Mesothelial cell of epicardium (in vitro differentiated cells): Measurements from ENCODE around the gene SEMA5A. TPM values are rescaled to one million over a fixed set of nuclear protein-coding genes. Genes with fewer than 3 reads are reported as not detected.

ENCODE experiments used
- DNase-seq, 2 experiments: peaks; one replicate each; pipeline ENCODE4 v3.0.0; 2021; ENCODE audit warnings: low spot score in 2 of 2; ENCODE audit not compliant: unreplicated experiment in 2 of 2
- H3K27ac Mint-ChIP-seq: 2 replicates; pipeline ENCODE4 v1.8.0; 2021; ENCODE audit warnings: mixed read lengths
- H3K27me3 Mint-ChIP-seq: 2 replicates; pipeline ENCODE4 v1.8.0; 2021; ENCODE audit warnings: low read depth, mixed read lengths
- H3K36me3 Mint-ChIP-seq: 2 replicates; pipeline ENCODE4 v1.8.0; 2021; ENCODE audit warnings: mixed read lengths
- H3K4me1 Mint-ChIP-seq: 2 replicates; pipeline ENCODE4 v1.8.0; 2021; ENCODE audit warnings: mixed read lengths
- H3K4me3 Mint-ChIP-seq: 2 replicates; pipeline ENCODE4 v1.8.0; 2021; ENCODE audit warnings: mild to moderate bottlenecking, moderate library complexity, mixed read lengths
- H3K9me3 Mint-ChIP-seq: 2 replicates; pipeline ENCODE4 v1.8.0; 2021; ENCODE audit warnings: mixed read lengths
- total RNA-seq: library from RNA; stranded (reverse); gene quantifications from 3 replicates; pipeline ENCODE4 v1.2.1, GENCODE V29; 2021
- TF ChIP-seq, protein P1 (sequence below): fragments of 200-600 bp; sonication (generic); IDR thresholded peaks from one replicate; pipeline ENCODE4 v1.5.0; 2021; ENCODE audit warnings: antibody characterized with exemption; ENCODE audit not compliant: unreplicated experiment

Gene SEMA5A
- total RNA-seq, 1 donor from 2014 or later = 26.7 TPM

DNA sequence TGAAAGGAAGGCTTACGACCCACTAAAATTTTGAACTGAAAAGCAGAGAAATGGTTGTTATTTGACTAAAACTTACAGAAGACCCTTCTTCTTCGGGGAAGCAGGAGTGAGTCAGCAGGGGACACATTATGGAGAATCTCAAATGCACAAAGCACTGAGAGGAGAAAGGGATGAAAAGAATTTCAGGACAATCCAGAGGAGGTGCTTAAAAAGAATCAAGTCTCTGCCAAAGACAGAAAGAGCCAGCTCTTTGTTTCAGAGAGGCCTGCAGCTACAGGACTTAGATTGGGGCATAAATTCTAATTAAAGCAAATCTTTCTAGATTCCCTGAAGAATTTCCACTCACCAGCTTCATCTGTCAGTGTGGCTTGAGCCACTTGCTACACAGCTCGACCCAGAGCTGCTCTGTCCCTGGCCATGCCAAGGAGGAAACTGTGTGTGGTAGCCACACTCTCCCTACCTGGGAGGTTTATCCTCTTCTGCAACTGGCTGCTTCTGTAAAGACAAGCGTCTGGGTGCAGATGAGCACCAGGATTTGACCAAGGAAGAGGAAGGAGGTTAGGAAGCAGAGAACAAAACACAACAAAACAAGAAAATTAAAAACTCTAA, 89.9 kb downstream of the SEMA5A start:
- DNase-seq = no peak
- Mint-ChIP-seq H3K4me3 (no peak overlapping the region), H3K27me3 (no peaks in the 10 kb centered on the region), H3K4me1 (peaks cover 32% of the 10 kb centered on the region), H3K36me3 (peaks cover 6% of the 10 kb centered on the region), H3K27ac (peak overlapping the region; percentile 93), H3K9me3 (peaks cover 15% of the 10 kb centered on the region)
- TF ChIP-seq, protein P1, sequence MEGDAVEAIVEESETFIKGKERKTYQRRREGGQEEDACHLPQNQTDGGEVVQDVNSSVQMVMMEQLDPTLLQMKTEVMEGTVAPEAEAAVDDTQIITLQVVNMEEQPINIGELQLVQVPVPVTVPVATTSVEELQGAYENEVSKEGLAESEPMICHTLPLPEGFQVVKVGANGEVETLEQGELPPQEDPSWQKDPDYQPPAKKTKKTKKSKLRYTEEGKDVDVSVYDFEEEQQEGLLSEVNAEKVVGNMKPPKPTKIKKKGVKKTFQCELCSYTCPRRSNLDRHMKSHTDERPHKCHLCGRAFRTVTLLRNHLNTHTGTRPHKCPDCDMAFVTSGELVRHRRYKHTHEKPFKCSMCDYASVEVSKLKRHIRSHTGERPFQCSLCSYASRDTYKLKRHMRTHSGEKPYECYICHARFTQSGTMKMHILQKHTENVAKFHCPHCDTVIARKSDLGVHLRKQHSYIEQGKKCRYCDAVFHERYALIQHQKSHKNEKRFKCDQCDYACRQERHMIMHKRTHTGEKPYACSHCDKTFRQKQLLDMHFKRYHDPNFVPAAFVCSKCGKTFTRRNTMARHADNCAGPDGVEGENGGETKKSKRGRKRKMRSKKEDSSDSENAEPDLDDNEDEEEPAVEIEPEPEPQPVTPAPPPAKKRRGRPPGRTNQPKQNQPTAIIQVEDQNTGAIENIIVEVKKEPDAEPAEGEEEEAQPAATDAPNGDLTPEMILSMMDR = no peak

DNA sequence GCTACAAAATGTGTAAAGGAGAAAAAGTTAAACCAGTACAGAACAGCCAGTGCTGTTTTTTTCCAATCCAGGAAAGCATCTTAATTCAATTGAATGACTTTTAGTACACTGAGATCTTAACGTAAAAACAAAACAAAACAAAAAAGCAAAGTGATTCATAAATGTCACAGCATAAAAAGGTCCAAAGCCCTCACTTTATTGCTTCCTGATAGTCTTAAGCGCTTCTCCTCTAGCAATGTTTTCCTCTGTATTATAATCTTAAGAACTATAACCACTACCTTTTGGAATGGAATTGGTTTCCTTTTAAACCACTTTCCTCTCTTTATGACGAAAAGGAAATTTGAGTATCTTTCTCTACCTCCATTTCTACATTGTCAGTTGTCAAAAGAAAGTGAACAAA, 91.4 kb downstream of the SEMA5A start:
- peaks cover 41% of the 10 kb centered on the region for H3K4me1 Mint-ChIP-seq

DNA sequence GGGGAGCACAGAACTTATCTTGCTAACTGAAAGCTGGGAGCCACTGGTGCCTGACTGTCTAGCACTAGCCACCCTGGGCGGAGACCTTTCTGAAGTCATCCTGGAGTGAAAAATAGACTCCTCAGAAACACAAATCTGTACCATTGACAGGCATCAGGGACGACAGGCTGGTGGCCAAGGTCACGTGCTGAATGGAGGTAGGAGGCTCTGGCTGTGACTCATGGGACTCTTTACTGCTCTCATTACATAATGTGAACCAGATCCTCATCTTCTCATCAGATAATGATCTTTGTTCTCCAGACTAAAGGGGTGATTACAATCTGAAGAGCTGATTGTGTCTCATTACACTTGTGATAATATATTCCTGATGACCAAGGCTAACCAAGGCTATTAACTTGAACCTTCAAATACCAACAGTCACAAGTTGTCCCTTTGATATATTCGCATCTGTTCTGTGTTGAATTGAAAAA, 91.8 kb downstream of the SEMA5A start:
- H3K27ac Mint-ChIP-seq = peak overlapping the region; percentile 89
- H3K27me3 Mint-ChIP-seq = no peaks in the 10 kb centered on the region
- TF ChIP-seq, protein P1 = no peak
- H3K4me1 Mint-ChIP-seq = peaks cover 41% of the 10 kb centered on the region
- H3K9me3 Mint-ChIP-seq = peaks cover 15% of the 10 kb centered on the region
- H3K36me3 Mint-ChIP-seq = peaks cover 6% of the 10 kb centered on the region
- DNase-seq = no peak
- H3K4me3 Mint-ChIP-seq = no peak overlapping the region

More for the DNA sequence above, 91.4 kb downstream of the SEMA5A start:
- DNase-seq = no peak
- H3K9me3 Mint-ChIP-seq = peaks cover 15% of the 10 kb centered on the region
- H3K4me3 Mint-ChIP-seq = no peak overlapping the region
- H3K36me3 Mint-ChIP-seq = peaks cover 6% of the 10 kb centered on the region
- H3K27me3 Mint-ChIP-seq = no peaks in the 10 kb centered on the region
- H3K27ac Mint-ChIP-seq = peak overlapping the region; percentile 89
- TF ChIP-seq, protein P1 = no peak

DNA sequence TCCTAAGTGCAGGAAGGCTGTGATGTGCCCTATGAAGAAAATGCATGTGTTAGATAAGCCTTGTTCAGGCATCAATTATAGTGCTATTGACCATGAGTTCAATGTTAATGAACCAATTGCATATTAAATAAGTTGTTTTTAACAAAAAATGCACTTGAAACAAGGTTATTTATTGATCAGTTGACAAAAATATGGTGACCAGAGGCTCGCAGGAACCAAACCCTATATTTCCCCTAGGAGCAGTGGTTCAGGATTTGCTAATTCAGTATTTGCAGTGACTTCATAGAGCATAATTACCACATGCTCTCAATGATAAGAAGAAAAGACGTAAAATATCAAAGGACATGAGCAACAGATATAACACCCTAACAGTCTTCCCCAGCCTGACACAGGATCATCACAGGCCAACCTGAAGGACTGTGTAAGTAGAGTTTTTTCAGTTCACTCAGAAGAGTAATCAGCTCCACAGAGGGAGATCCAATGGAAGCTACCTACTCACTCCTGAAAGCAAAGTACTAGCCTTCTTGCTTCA, 92.3 kb downstream of the SEMA5A start:
- Mint-ChIP-seq H3K27me3 (no peaks in the 10 kb centered on the region), H3K4me1 (peaks cover 41% of the 10 kb centered on the region), H3K27ac (peak overlapping the region; percentile 89), H3K36me3 (peaks cover 6% of the 10 kb centered on the region), H3K9me3 (peaks cover 20% of the 10 kb centered on the region), H3K4me3 (no peak overlapping the region)
- DNase-seq = no peak
- TF ChIP-seq, protein P1 = no peak

DNA sequence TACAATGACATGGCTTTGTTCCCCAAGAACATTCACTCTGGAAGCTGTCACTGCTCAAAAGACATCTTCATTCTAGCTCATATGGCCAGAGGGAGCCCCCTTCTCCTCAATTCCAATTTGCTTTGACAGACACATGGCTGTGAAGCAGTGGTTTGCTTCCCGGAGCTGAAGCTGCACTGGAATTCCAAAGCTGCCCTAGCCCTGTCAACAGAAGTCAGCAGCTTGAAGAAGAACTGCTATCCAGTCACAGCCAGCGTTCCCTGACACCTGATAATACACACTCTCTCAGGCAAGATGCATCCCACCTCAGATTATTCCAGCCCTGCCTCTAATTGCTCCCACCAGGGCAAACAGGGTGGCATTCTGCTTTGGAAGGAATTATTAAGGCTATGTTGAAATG, 93.7 kb downstream of the SEMA5A start:
- Mint-ChIP-seq H3K4me3 (no peak overlapping the region), H3K4me1 (peaks cover 45% of the 10 kb centered on the region), H3K27me3 (no peaks in the 10 kb centered on the region), H3K36me3 (peaks cover 3% of the 10 kb centered on the region), H3K27ac (no peak overlapping the region), H3K9me3 (peaks cover 16% of the 10 kb centered on the region)
- TF ChIP-seq, protein P1 = no peak
- no peak for DNase-seq
